SK-N-SH (cell line): ENCODE results near the gene ZFAND6. TPM values are rescaled to one million over a fixed set of nuclear protein-coding genes. Genes with fewer than 3 reads are reported as not detected.

Experiments used
- CTCF ChIA-PET: fragments of 300-600, 350-600 bp; formaldehyde crosslinking; extraction: SDS; loops from one replicate; lab custom pipeline; 2021; lab: Yijun Ruan, JAX
- POLR2A ChIA-PET: fragments of 350-600 bp; sonication (Branson Sonifier 250); formaldehyde crosslinking; extraction: SDS; loops from one replicate; lab custom pipeline; 2020; ENCODE audit warnings: antibody characterized with exemption, inconsistent platforms; lab: Yijun Ruan, JAX
- DNase-seq: peaks from one replicate; pipeline ENCODE4 v3.0.0; 2012
- H2AFZ ChIP-seq: fragments of 200-600 bp; sonication (generic); 2 replicates; pipeline ENCODE4 v1.8.1; 2016; ENCODE audit warnings: antibody characterized with exemption, mild to moderate bottlenecking, low read depth
- H3F3A ChIP-seq: fragments of 200-600 bp; sonication (generic); replicated peaks from 2 replicates; pipeline ENCODE3; 2016; ENCODE audit warnings: antibody characterized with exemption, mild to moderate bottlenecking; ENCODE audit not compliant: insufficient read depth
- H3K27ac ChIP-seq, 2 experiments: fragments of 200-500 bp in 1 of 2; fragments of 200-600 bp in 1 of 2; sonication (Bioruptor generic) in 1 of 2; sonication (generic), shearing (Covaris generic) in 1 of 2; 2 replicates each; pipeline versions ENCODE4 v1.5.1 to v1.6.1; 2014 to 2016; ENCODE audit warnings: low read depth in 2 of 2, inconsistent platforms in 1 of 2, low read length in 1 of 2, mild to moderate bottlenecking in 1 of 2, mixed read lengths in 1 of 2
- H3K27me3 ChIP-seq: fragments of 200-600 bp; sonication (generic), shearing (Covaris generic); 2 replicates; pipeline ENCODE4 v1.6.1; 2016; ENCODE audit warnings: mixed run types; ENCODE audit not compliant: insufficient read depth
- H3K36me3 ChIP-seq, 2 experiments: fragments of 200-500 bp in 1 of 2; fragments of 200-600 bp in 1 of 2; sonication (Bioruptor generic) in 1 of 2; sonication (generic) in 1 of 2; replicated peaks in 1 of 2; 2 replicates each; pipeline versions ENCODE3 to v1.5.1; 2014 to 2016; ENCODE audit warnings: low read length in 1 of 2, mild to moderate bottlenecking in 1 of 2; ENCODE audit not compliant: insufficient read depth in 2 of 2, control insufficient read depth in 1 of 2
- H3K4me1 ChIP-seq, 2 experiments: fragments of 200-500 bp in 1 of 2; fragments of 200-600 bp in 1 of 2; sonication (Bioruptor generic) in 1 of 2; sonication (generic), shearing (Covaris generic) in 1 of 2; 2 replicates each; pipeline versions ENCODE4 v1.5.1 to v1.6.1; 2014 to 2016; ENCODE audit warnings: low read depth in 1 of 2, low read length in 1 of 2, mixed run types in 1 of 2; ENCODE audit not compliant: insufficient read depth in 2 of 2, control insufficient read depth in 1 of 2
- H3K4me2 ChIP-seq: fragments of 200-600 bp; sonication (generic), shearing (Covaris generic); 2 replicates; pipeline ENCODE4 v1.6.1; 2017; ENCODE audit warnings: mixed run types
- H3K4me3 ChIP-seq, 2 experiments: fragments of 200-500 bp in 1 of 2; fragments of 200-600 bp in 1 of 2; sonication (Bioruptor generic) in 1 of 2; sonication (generic), shearing (Covaris generic) in 1 of 2; 2 replicates each; pipeline versions ENCODE4 v1.5.1 to v1.8.1; 2014 to 2016; ENCODE audit warnings: low read depth in 2 of 2, inconsistent platforms in 1 of 2, low read length in 1 of 2, mild to moderate bottlenecking in 1 of 2, mixed read lengths in 1 of 2, moderate library complexity in 1 of 2
- H3K79me2 ChIP-seq: fragments of 200-600 bp; sonication (generic); 2 replicates; pipeline ENCODE4 v1.8.1; 2017; ENCODE audit warnings: mild to moderate bottlenecking; ENCODE audit not compliant: insufficient read depth
- H3K9ac ChIP-seq: fragments of 200-600 bp; sonication (generic); 2 replicates; pipeline ENCODE4 v1.6.1; 2017; ENCODE audit warnings: mixed run types
- H3K9me2 ChIP-seq: fragments of 200-600 bp; sonication (generic); 2 replicates; pipeline ENCODE4 v1.6.1; 2017; ENCODE audit warnings: mixed run types
- H3K9me3 ChIP-seq: fragments of 200-600 bp; sonication (generic); 2 replicates; pipeline ENCODE4 v1.6.1; 2017; ENCODE audit warnings: mixed run types, mild to moderate bottlenecking, moderate library complexity
- H4K20me1 ChIP-seq: fragments of 200-600 bp; sonication (generic); 2 replicates; pipeline ENCODE4 v1.6.1; 2017; ENCODE audit warnings: mild to moderate bottlenecking, mixed run types; ENCODE audit not compliant: insufficient read depth
- EP300 ChIP-seq, 2 experiments: IDR thresholded peaks; 2 replicates each; pipeline versions ENCODE4 v1.4.0 to v1.6.1; 2012; ENCODE audit warnings: borderline replicate concordance in 1 of 2, low read depth in 1 of 2, low read length in 1 of 2
- FOSL2 ChIP-seq: IDR thresholded peaks from 2 replicates; pipeline ENCODE4 v1.4.0; 2012; ENCODE audit warnings: low read depth, mild to moderate bottlenecking, moderate library complexity, borderline replicate concordance
- FOXJ3 ChIP-seq: sonication (generic); formaldehyde crosslinking; IDR thresholded peaks from 2 replicates; pipeline ENCODE4 v1.5.1; 2020; ENCODE audit warnings: mild to moderate bottlenecking, missing genetic modification reagents
- FOXM1 ChIP-seq: IDR thresholded peaks from 2 replicates; pipeline ENCODE4 v1.4.0; 2012; ENCODE audit warnings: low read depth, mild to moderate bottlenecking
- RCOR1 ChIP-seq: fragments of 150-350 bp; IDR thresholded peaks from 2 replicates; pipeline ENCODE4 v1.6.1; 2017; ENCODE audit warnings: antibody characterized with exemption, low read length
- USF1 ChIP-seq: IDR thresholded peaks from 2 replicates; pipeline ENCODE4 v1.4.0; 2012; ENCODE audit warnings: low read depth, borderline replicate concordance
- YY1 ChIP-seq: IDR thresholded peaks from 2 replicates; pipeline ENCODE4 v1.4.0; 2012; ENCODE audit warnings: low read depth, mild to moderate bottlenecking
- WGBS: methylation state at CpG from one replicate; pipeline ENCODE4 v1.1.6; 2017; ENCODE audit warnings: low lambda C conversion rate; 5-methylcytosine and 5-hydroxymethylcytosine counted together
- polyA plus RNA-seq, 3 experiments: library from polyadenylated mRNA; depleted of rRNA; stranded (reverse); fragments of >200 nt; gene quantifications; 2 replicates each; pipeline ENCODE4 v1.2.3, GENCODE V29; 2012
- TF ChIP-seq, protein P1 (sequence below): fragments of 150-350 bp; IDR thresholded peaks from 2 replicates; pipeline ENCODE4 v1.6.1; 2017; ENCODE audit warnings: antibody characterized with exemption, low read length, low read depth, borderline replicate concordance
- TF ChIP-seq, protein P2 (sequence below): fragments of 200-600 bp; sonication (generic); IDR thresholded peaks from 2 replicates; pipeline ENCODE4 v1.6.1; 2017; ENCODE audit warnings: antibody characterized with exemption, mild to moderate bottlenecking, moderate library complexity
- TF ChIP-seq, protein P3 (sequence below): IDR thresholded peaks from 2 replicates; pipeline ENCODE4 v1.4.0; 2012; ENCODE audit warnings: low read depth
- TF ChIP-seq, protein P4 (sequence below): IDR thresholded peaks from 2 replicates; pipeline ENCODE4 v1.4.0; 2012; ENCODE audit warnings: low read depth, borderline replicate concordance

ZFAND6 gene
- polyA plus RNA-seq, 1 of the 3 experiments (the other 2 are of a cell fraction), result 90.1 TPM

DNA sequence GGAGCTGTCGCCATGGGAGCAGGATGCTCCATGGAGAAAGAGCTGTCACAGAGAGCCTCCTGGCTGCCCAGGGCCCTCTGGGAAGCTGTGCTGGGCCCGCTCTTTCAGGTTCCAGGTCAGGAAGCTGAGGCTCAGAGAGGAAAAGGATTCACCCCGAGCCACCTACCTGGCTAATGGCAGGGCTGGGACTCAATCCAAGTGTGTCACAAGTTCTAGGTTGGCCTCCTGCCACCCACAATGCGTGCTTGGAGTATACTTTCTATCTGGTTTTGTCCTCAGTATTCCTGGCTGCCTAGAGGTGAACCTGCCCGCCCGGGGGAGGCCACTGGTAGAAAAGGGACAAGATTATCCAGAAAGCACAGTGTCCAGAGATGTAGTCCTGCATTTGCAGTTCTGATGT, 117.0 kb downstream of the ZFAND6 start:
- ChIA-PET POLR2A (no interaction called here), CTCF (interaction anchor here (1.4 kb wide), 1 partner anchor 837 kb away, joined by 4 read pairs; no protein-coding TSS in a partner anchor)
- no peak for DNase-seq
- H3K79me2 ChIP-seq, result no peaks in the 10 kb centered on the region
- H3K9ac ChIP-seq, result no peak overlapping the region
- no peaks in the 10 kb centered on the region for H3K9me3 ChIP-seq
- H3K9me2 ChIP-seq, result no peaks in the 10 kb centered on the region
- no peak overlapping the region for H3K4me2 ChIP-seq
- no peaks in the 10 kb centered on the region for H3K27me3 ChIP-seq
- TF ChIP-seq EP300 (IDR thresholded peaks at IDR 0.05; ENCODE audit: borderline replicate concordance in 1 of 2, low read depth in 1 of 2, low read length in 1 of 2), result no peak
- TF ChIP-seq FOXJ3, result no peak
- no peak for TF ChIP-seq FOXM1
- TF ChIP-seq, protein P1, sequence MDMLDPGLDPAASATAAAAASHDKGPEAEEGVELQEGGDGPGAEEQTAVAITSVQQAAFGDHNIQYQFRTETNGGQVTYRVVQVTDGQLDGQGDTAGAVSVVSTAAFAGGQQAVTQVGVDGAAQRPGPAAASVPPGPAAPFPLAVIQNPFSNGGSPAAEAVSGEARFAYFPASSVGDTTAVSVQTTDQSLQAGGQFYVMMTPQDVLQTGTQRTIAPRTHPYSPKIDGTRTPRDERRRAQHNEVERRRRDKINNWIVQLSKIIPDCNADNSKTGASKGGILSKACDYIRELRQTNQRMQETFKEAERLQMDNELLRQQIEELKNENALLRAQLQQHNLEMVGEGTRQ, result no peak
- TF ChIP-seq, protein P2, sequence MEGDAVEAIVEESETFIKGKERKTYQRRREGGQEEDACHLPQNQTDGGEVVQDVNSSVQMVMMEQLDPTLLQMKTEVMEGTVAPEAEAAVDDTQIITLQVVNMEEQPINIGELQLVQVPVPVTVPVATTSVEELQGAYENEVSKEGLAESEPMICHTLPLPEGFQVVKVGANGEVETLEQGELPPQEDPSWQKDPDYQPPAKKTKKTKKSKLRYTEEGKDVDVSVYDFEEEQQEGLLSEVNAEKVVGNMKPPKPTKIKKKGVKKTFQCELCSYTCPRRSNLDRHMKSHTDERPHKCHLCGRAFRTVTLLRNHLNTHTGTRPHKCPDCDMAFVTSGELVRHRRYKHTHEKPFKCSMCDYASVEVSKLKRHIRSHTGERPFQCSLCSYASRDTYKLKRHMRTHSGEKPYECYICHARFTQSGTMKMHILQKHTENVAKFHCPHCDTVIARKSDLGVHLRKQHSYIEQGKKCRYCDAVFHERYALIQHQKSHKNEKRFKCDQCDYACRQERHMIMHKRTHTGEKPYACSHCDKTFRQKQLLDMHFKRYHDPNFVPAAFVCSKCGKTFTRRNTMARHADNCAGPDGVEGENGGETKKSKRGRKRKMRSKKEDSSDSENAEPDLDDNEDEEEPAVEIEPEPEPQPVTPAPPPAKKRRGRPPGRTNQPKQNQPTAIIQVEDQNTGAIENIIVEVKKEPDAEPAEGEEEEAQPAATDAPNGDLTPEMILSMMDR, result no peak
- no peak for TF ChIP-seq YY1
- no peak overlapping the region for H3K27ac ChIP-seq
- 73% methylated on average over 5 of the region's 6 CpGs for WGBS
- H2AFZ ChIP-seq, result no peak overlapping the region
- H3K36me3 ChIP-seq, result peaks cover 12 to 14% of the 10 kb centered on the region in 2 experiments
- H3F3A ChIP-seq, result peaks cover 26% of the 10 kb centered on the region
- H4K20me1 ChIP-seq, result no peaks in the 10 kb centered on the region
- peaks cover 0 to 20% of the 10 kb centered on the region in 2 experiments; a peak in 2 of 4 replicates for H3K4me1 ChIP-seq
- no peak overlapping the region for H3K4me3 ChIP-seq

DNA sequence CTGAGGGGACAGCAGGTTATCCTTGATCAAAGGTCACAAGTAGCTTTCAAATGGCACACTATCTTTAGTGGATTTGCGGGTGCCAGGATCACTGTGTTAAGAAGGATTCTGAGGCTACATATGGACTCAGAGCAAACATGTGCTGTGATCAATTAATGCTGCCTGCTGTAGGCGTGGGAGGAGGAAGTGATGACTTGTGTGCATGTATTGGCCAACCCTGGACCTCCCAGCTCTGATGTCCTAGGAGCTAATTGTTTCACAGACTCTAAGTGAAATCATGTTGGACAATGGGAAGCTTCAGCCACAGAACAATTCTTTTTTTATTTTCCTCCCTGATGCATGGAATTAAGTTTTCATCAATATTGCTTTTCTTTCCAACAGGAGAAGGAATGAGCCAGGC, 117.7 kb downstream of the ZFAND6 start:
- POLR2A ChIA-PET, result interaction anchor here (0.6 kb wide), 1 partner anchor 212 kb away, joined by 3 read pairs; no protein-coding TSS in a partner anchor
- Histone ChIP-seq H2AFZ (no peak overlapping the region), H3K27me3 (no peaks in the 10 kb centered on the region)

More for the DNA sequence above, 117.7 kb downstream of the ZFAND6 start:
- CTCF ChIA-PET, result interaction anchor here (1.2 kb wide), 1 partner anchor 322 kb away, joined by 3 read pairs; no protein-coding TSS in a partner anchor
- no peak overlapping the region for H3K4me2 ChIP-seq
- TF ChIP-seq USF1, result no peak
- TF ChIP-seq, protein P3, sequence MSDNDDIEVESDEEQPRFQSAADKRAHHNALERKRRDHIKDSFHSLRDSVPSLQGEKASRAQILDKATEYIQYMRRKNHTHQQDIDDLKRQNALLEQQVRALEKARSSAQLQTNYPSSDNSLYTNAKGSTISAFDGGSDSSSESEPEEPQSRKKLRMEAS, result no peak
- no peak for TF ChIP-seq RCOR1
- TF ChIP-seq, protein P4, sequence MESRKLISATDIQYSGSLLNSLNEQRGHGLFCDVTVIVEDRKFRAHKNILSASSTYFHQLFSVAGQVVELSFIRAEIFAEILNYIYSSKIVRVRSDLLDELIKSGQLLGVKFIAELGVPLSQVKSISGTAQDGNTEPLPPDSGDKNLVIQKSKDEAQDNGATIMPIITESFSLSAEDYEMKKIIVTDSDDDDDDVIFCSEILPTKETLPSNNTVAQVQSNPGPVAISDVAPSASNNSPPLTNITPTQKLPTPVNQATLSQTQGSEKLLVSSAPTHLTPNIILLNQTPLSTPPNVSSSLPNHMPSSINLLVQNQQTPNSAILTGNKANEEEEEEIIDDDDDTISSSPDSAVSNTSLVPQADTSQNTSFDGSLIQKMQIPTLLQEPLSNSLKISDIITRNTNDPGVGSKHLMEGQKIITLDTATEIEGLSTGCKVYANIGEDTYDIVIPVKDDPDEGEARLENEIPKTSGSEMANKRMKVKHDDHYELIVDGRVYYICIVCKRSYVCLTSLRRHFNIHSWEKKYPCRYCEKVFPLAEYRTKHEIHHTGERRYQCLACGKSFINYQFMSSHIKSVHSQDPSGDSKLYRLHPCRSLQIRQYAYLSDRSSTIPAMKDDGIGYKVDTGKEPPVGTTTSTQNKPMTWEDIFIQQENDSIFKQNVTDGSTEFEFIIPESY, result no peak
- no peak for TF ChIP-seq FOSL2
- TF ChIP-seq, all 33 proteins: peak for 0
- H3K9ac ChIP-seq, result no peak overlapping the region
- H3K4me1 ChIP-seq, result peaks cover 0 to 20% of the 10 kb centered on the region in 2 experiments; a peak in 2 of 4 replicates
- no peaks in the 10 kb centered on the region for H4K20me1 ChIP-seq
- no peaks in the 10 kb centered on the region for H3K79me2 ChIP-seq
- peaks cover 14 to 17% of the 10 kb centered on the region in 2 experiments for H3K36me3 ChIP-seq
- no peaks in the 10 kb centered on the region for H3K9me3 ChIP-seq
- no peak for DNase-seq
- H3K27ac ChIP-seq, result no peak overlapping the region
- peaks cover 26% of the 10 kb centered on the region for H3F3A ChIP-seq
- no peak overlapping the region for H3K4me3 ChIP-seq
- no peaks in the 10 kb centered on the region for H3K9me2 ChIP-seq
- WGBS, result 92% methylated on average over 2 of the region's 2 CpGs
